Measurements from ENCODE around the gene FUT6. TPM values are rescaled to one million over a fixed set of nuclear protein-coding genes. Genes with fewer than 3 reads are reported as not detected.
"Not testable (repeated sequence)": the region's sequence is repeated elsewhere in the genome, so short reads cannot be mapped to it uniquely, and the experiment has no call there.

The FUT6 gene
- total and polyA plus RNA-seq, 5 experiments from 2014 or later: not detected

GRCh38 chr19:5850189-5850588 lies 10.7 kb upstream of the FUT6 start:
- peaks cover 0 to 7% (median 5%) of the 10 kb centered on the region in 4 donors for H3K4me1 Mint-ChIP-seq

GRCh38 chr19:5848621-5849020 lies 9.1 kb upstream of the FUT6 start:
- H3K36me3 Mint-ChIP-seq, ATAC-seq, H3K27ac Mint-ChIP-seq, H3K9me3 Mint-ChIP-seq, H3K27me3 Mint-ChIP-seq, H3K4me3 Mint-ChIP-seq, H3K4me1 Mint-ChIP-seq, POLR2A ChIA-PET, DNase-seq: not testable (repeated sequence)

More at GRCh38 chr19:5850189-5850588, 10.7 kb upstream of the FUT6 start:
- Mint-ChIP-seq H3K27ac (no peak overlapping the region), H3K9me3 (no peaks in the 10 kb centered on the region), H3K36me3 (no peaks in the 10 kb centered on the region), H3K4me3 (no peak overlapping the region), H3K27me3 (no peaks in the 10 kb centered on the region)
- POLR2A ChIA-PET: no interaction called here
- DNase-seq (no peak), ATAC-seq (no peak)

GRCh38 chr19:5847846-5848245 lies 8.3 kb upstream of the FUT6 start:
- H3K36me3 Mint-ChIP-seq, DNase-seq, H3K4me3 Mint-ChIP-seq, H3K9me3 Mint-ChIP-seq, H3K27ac Mint-ChIP-seq, ATAC-seq, H3K27me3 Mint-ChIP-seq, POLR2A ChIA-PET, H3K4me1 Mint-ChIP-seq: not testable (repeated sequence)

- H3K4me3 Mint-ChIP-seq: no peak overlapping the region
- POLR2A ChIA-PET: no interaction called here
- DNase-seq (no peak), ATAC-seq (no peak)
- H3K27me3 Mint-ChIP-seq: no peaks in the 10 kb centered on the region
- no peaks in the 10 kb centered on the region for H3K36me3 Mint-ChIP-seq
- H3K4me1 Mint-ChIP-seq: peaks cover 0 to under 1% (median under 1%) of the 10 kb centered on the region in 4 donors
- H3K27ac Mint-ChIP-seq: no peak overlapping the region
- no peaks in the 10 kb centered on the region for H3K9me3 Mint-ChIP-seq
Observed at GRCh38 chr19:5844456-5845433, 5.2 kb upstream of the FUT6 start.

- Mint-ChIP-seq H3K27ac (no peak overlapping the region), H3K9me3 (no peaks in the 10 kb centered on the region), H3K4me1 (peaks cover 2 to 14% (median 8%) of the 10 kb centered on the region in 4 donors), H3K27me3 (peaks cover 0 to 1% (median 0%) of the 10 kb centered on the region in 5 donors), H3K36me3 (no peaks in the 10 kb centered on the region), H3K4me3 (no peak overlapping the region)
- POLR2A ChIA-PET: no interaction called here
- ATAC-seq (no peak), DNase-seq (no peak)
Observed at GRCh38 chr19:5843295-5843927, 3.9 kb upstream of the FUT6 start.

- ATAC-seq, POLR2A ChIA-PET, H3K36me3 Mint-ChIP-seq, H3K27ac Mint-ChIP-seq, H3K4me3 Mint-ChIP-seq, H3K9me3 Mint-ChIP-seq, DNase-seq: not testable (repeated sequence)
- Mint-ChIP-seq H3K27me3 (peaks cover 0 to 13% (median 0%) of the 10 kb centered on the region in 5 donors), H3K4me1 (peaks cover 4 to 21% (median 14%) of the 10 kb centered on the region in 4 donors)
Observed at GRCh38 chr19:5841735-5842111, 2.2 kb upstream of the FUT6 start.

GRCh38 chr19:5838353-5839064 lies 993 bp downstream of the FUT6 start:
- ATAC-seq (no peak), DNase-seq (no peak)
- POLR2A ChIA-PET: interaction anchor here (2.8 kb wide), 1 partner anchor 10 kb away, joined by 13 read pairs; no protein-coding TSS in a partner anchor
- no peaks in the 10 kb centered on the region for H3K36me3 Mint-ChIP-seq
- peaks cover 0 to 15% (median 0%) of the 10 kb centered on the region in 5 donors for H3K27me3 Mint-ChIP-seq
- peaks cover 4 to 21% (median 14%) of the 10 kb centered on the region in 4 donors for H3K4me1 Mint-ChIP-seq
- H3K27ac Mint-ChIP-seq: peak overlapping the region in 3 of 10 donors; percentile 73 to 91 (median 83)
- H3K9me3 Mint-ChIP-seq: no peaks in the 10 kb centered on the region
- peak overlapping the region in 2 of 10 donors; percentile 19 to 45 for H3K4me3 Mint-ChIP-seq

GRCh38 chr19:5837761-5838352 lies 1.6 kb downstream of the FUT6 start:
- Mint-ChIP-seq H3K4me3 (peak overlapping the region in 4 of 10 donors; percentile 4 to 45 (median 31)), H3K27ac (peak overlapping the region in 2 of 10 donors; percentile 73 to 91), H3K4me1 (peaks cover 4 to 21% (median 14%) of the 10 kb centered on the region in 4 donors), H3K9me3 (no peaks in the 10 kb centered on the region), H3K27me3 (peaks cover 0 to 15% (median 0%) of the 10 kb centered on the region in 5 donors), H3K36me3 (no peaks in the 10 kb centered on the region)
- DNase-seq: no peak
- POLR2A ChIA-PET: interaction anchor here (2.8 kb wide), 1 partner anchor 9 kb away, joined by 13 read pairs; no protein-coding TSS in a partner anchor
- no peak for ATAC-seq

- no peak overlapping the region for H3K4me3 Mint-ChIP-seq
Observed at GRCh38 chr19:5832527-5833216, 6.8 kb downstream of the FUT6 start.

GRCh38 chr19:5832061-5832460 lies 7.4 kb downstream of the FUT6 start:
- POLR2A ChIA-PET: no interaction called here
- ATAC-seq: no peak
- no peaks in the 10 kb centered on the region for H3K36me3 Mint-ChIP-seq
- no peak overlapping the region for H3K4me3 Mint-ChIP-seq
- H3K4me1 Mint-ChIP-seq: peaks cover 6 to 15% (median 11%) of the 10 kb centered on the region in 4 donors
- no peaks in the 10 kb centered on the region for H3K9me3 Mint-ChIP-seq
- peaks cover 0 to 5% (median 0%) of the 10 kb centered on the region in 5 donors for H3K27me3 Mint-ChIP-seq
- peak overlapping the region in 1 of 10 donors; percentile 17 for H3K27ac Mint-ChIP-seq
- DNase-seq: no peak

More at GRCh38 chr19:5832527-5833216, 6.8 kb downstream of the FUT6 start:
- H3K9me3 Mint-ChIP-seq: no peaks in the 10 kb centered on the region
- H3K4me1 Mint-ChIP-seq: peaks cover 3 to 11% (median 8%) of the 10 kb centered on the region in 4 donors
- no peak for ATAC-seq
- H3K27me3 Mint-ChIP-seq: peaks cover 0 to 9% (median 0%) of the 10 kb centered on the region in 5 donors
- no peak for DNase-seq
- no peaks in the 10 kb centered on the region for H3K36me3 Mint-ChIP-seq
- POLR2A ChIA-PET: no interaction called here
- H3K27ac Mint-ChIP-seq: peak overlapping the region in 1 of 10 donors; percentile 40

- H3K9me3 Mint-ChIP-seq: no peaks in the 10 kb centered on the region
- H3K4me1 Mint-ChIP-seq: peaks cover 10 to 21% (median 19%) of the 10 kb centered on the region in 4 donors
- H3K4me3 Mint-ChIP-seq: no peak overlapping the region
- H3K27me3 Mint-ChIP-seq: peaks cover 0 to 2% (median 0%) of the 10 kb centered on the region in 5 donors
- ATAC-seq: no peak
- no peak overlapping the region for H3K27ac Mint-ChIP-seq
- no peaks in the 10 kb centered on the region for H3K36me3 Mint-ChIP-seq
- DNase-seq: no peak
- POLR2A ChIA-PET: no interaction called here
Observed at GRCh38 chr19:5831159-5831558, 8.3 kb downstream of the FUT6 start.

Data from naive thymus-derived CD8-positive, alpha-beta T cell (primary cell).